Measurements from ENCODE around the gene FEM1C. TPM values are rescaled to one million over a fixed set of nuclear protein-coding genes. Genes with fewer than 3 reads are reported as not detected.

FEM1C gene
- total and polyA plus RNA-seq, 9 of the 15 experiments (the other 6 are each of a cell fraction or from before 2014, with no cell fraction given): 1.4 to 9.3 (median 4.3) TPM

- TF ChIP-seq ZNF740 (CRISPR knock-in tag; IDR thresholded peaks at IDR 0.05): no peak
- no peak for TF ChIP-seq ZNF740 (tag; IDR thresholded peaks at IDR 0.05)
- TF ChIP-seq ARID2 (IDR thresholded peaks at IDR 0.05): no peak
- no peak for TF ChIP-seq RBBP5 (IDR thresholded peaks at IDR 0.05; ENCODE audit: borderline replicate concordance, insufficient read depth, low read length, poor library complexity, severe bottlenecking)
- no peak for TF ChIP-seq HDAC3 (IDR thresholded peaks at IDR 0.05; ENCODE audit: borderline replicate concordance, partially characterized antibody)
- no peak for TF ChIP-seq MLLT1 (IDR thresholded peaks at IDR 0.05)
- no peak for TF ChIP-seq KDM1A (IDR thresholded peaks at IDR 0.05)
- TF ChIP-seq ZNF197 (CRISPR knock-in tag; IDR thresholded peaks at IDR 0.05; ENCODE audit: low read depth): no peak
- TF ChIP-seq ZBTB17 (CRISPR knock-in tag; IDR thresholded peaks at IDR 0.05): no peak
- TF ChIP-seq CBX1 (IDR thresholded peaks at IDR 0.05; ENCODE audit: low read depth): no peak
Measured at GRCh38 chr5:115584501-115584900, 39.9 kb upstream of the FEM1C start (continued).
